ENCODE data around the gene ENGASE.

The ENGASE gene

GRCh38 chr17:79053251-79053925 is 21.2 kb upstream of the ENGASE start:
- DNase-seq (ENCODE audit: low read depth, low spot score), result no peak
- H3K36me3 ChIP-seq (ENCODE audit: insufficient read depth, low read length), result no peaks in the 10 kb centered on the region

GRCh38 chr17:79054200-79054960 is 20.2 kb upstream of the ENGASE start:
- TF ChIP-seq POLR2AphosphoS5 (IDR thresholded peaks at IDR 0.05; ENCODE audit: borderline replicate concordance, low read depth, low read length), result no peak
- TF ChIP-seq FOXP2 (optimal IDR thresholded peaks at IDR 0.05; ENCODE audit: control extremely low read depth, extremely low read length, insufficient read depth), result no peak
- TF ChIP-seq EZH2 (IDR thresholded peaks at IDR 0.05), result no peak
- Histone ChIP-seq H3K27ac (no peak overlapping the region), H3K4me3 (no peak overlapping the region), H3K9me3 (ENCODE audit: low read depth, low read length) (no peaks in the 10 kb centered on the region; the same call in 1 of the 2 replicates), H3K36me3 (ENCODE audit: insufficient read depth, low read length) (no peaks in the 10 kb centered on the region), H3K9ac (ENCODE audit: insufficient read length) (no peak overlapping the region)
- DNase-seq (ENCODE audit: low read depth, low spot score), result no peak

More at GRCh38 chr17:79053251-79053925, 21.2 kb upstream of the ENGASE start:
- Histone ChIP-seq H3K9ac (ENCODE audit: insufficient read length) (no peak overlapping the region), H3K27ac (no peak overlapping the region), H3K4me3 (no peak overlapping the region), H3K9me3 (ENCODE audit: low read depth, low read length) (no peaks in the 10 kb centered on the region; the same call in 1 of the 2 replicates)
- TF ChIP-seq FOXP2 (optimal IDR thresholded peaks at IDR 0.05; ENCODE audit: control extremely low read depth, extremely low read length, insufficient read depth), result no peak

GRCh38 chr17:79055197-79055596 is 19.4 kb upstream of the ENGASE start:
- H3K36me3 ChIP-seq (ENCODE audit: insufficient read depth, low read length), result no peaks in the 10 kb centered on the region
- no peak overlapping the region for H3K4me3 ChIP-seq
- H3K9ac ChIP-seq (ENCODE audit: insufficient read length), result no peak overlapping the region
- no peak for DNase-seq (ENCODE audit: low read depth, low spot score)
- H3K27ac ChIP-seq, result no peak overlapping the region
- no peaks in the 10 kb centered on the region; the same call in 1 of the 2 replicates for H3K9me3 ChIP-seq (ENCODE audit: low read depth, low read length)
- no peak for TF ChIP-seq EZH2 (IDR thresholded peaks at IDR 0.05)
- no peak for TF ChIP-seq FOXP2 (optimal IDR thresholded peaks at IDR 0.05; ENCODE audit: control extremely low read depth, extremely low read length, insufficient read depth)
- no peak for TF ChIP-seq POLR2AphosphoS5 (IDR thresholded peaks at IDR 0.05; ENCODE audit: borderline replicate concordance, low read depth, low read length)

GRCh38 chr17:79057737-79058385 is 16.8 kb upstream of the ENGASE start:
- Histone ChIP-seq H3K9me3 (ENCODE audit: low read depth, low read length) (no peaks in the 10 kb centered on the region; the same call in 1 of the 2 replicates), H3K4me3 (no peak overlapping the region), H3K36me3 (ENCODE audit: insufficient read depth, low read length) (no peaks in the 10 kb centered on the region), H3K27ac (no peak overlapping the region), H3K9ac (ENCODE audit: insufficient read length) (no peak overlapping the region)
- TF ChIP-seq POLR2AphosphoS5 (IDR thresholded peaks at IDR 0.05; ENCODE audit: borderline replicate concordance, low read depth, low read length), result no peak
- DNase-seq (ENCODE audit: low read depth, low spot score), result no peak

- no peaks in the 10 kb centered on the region for H3K9me3 ChIP-seq (ENCODE audit: low read depth, low read length)
- no peak for TF ChIP-seq POLR2AphosphoS5 (IDR thresholded peaks at IDR 0.05; ENCODE audit: borderline replicate concordance, low read depth, low read length)
- TF ChIP-seq EZH2 (IDR thresholded peaks at IDR 0.05), result no peak
- no peak for TF ChIP-seq FOXP2 (optimal IDR thresholded peaks at IDR 0.05; ENCODE audit: control extremely low read depth, extremely low read length, insufficient read depth)
- no peak for DNase-seq (ENCODE audit: low read depth, low spot score)
Observed at GRCh38 chr17:79062691-79063090, 11.9 kb upstream of the ENGASE start.

GRCh38 chr17:79064026-79064425 is 10.6 kb upstream of the ENGASE start:
- no peak overlapping the region for H3K27ac ChIP-seq
- TF ChIP-seq POLR2AphosphoS5 (IDR thresholded peaks at IDR 0.05; ENCODE audit: borderline replicate concordance, low read depth, low read length) (no peak), FOXP2 (optimal IDR thresholded peaks at IDR 0.05; ENCODE audit: control extremely low read depth, extremely low read length, insufficient read depth) (no peak), EZH2 (IDR thresholded peaks at IDR 0.05) (no peak)
- H3K9me3 ChIP-seq (ENCODE audit: low read depth, low read length), result no peaks in the 10 kb centered on the region
- H3K36me3 ChIP-seq (ENCODE audit: insufficient read depth, low read length), result no peaks in the 10 kb centered on the region
- H3K9ac ChIP-seq (ENCODE audit: insufficient read length), result no peak overlapping the region
- no peak for DNase-seq (ENCODE audit: low read depth, low spot score)
- no peak overlapping the region for H3K4me3 ChIP-seq

More at GRCh38 chr17:79062691-79063090, 11.9 kb upstream of the ENGASE start:
- H3K36me3 ChIP-seq (ENCODE audit: insufficient read depth, low read length), result no peaks in the 10 kb centered on the region
- no peak overlapping the region for H3K9ac ChIP-seq (ENCODE audit: insufficient read length)
- no peak overlapping the region for H3K4me3 ChIP-seq
- no peak overlapping the region for H3K27ac ChIP-seq

GRCh38 chr17:79065105-79065670 is 9.4 kb upstream of the ENGASE start:
- H3K27ac ChIP-seq, result no peak overlapping the region
- DNase-seq (ENCODE audit: low read depth, low spot score), result no peak
- no peak for TF ChIP-seq FOXP2 (optimal IDR thresholded peaks at IDR 0.05; ENCODE audit: control extremely low read depth, extremely low read length, insufficient read depth)
- no peak for TF ChIP-seq POLR2AphosphoS5 (IDR thresholded peaks at IDR 0.05; ENCODE audit: borderline replicate concordance, low read depth, low read length)
- TF ChIP-seq EZH2 (IDR thresholded peaks at IDR 0.05), result no peak
- no peaks in the 10 kb centered on the region for H3K36me3 ChIP-seq (ENCODE audit: insufficient read depth, low read length)
- no peak overlapping the region for H3K4me3 ChIP-seq
- no peaks in the 10 kb centered on the region for H3K9me3 ChIP-seq (ENCODE audit: low read depth, low read length)
- no peak overlapping the region for H3K9ac ChIP-seq (ENCODE audit: insufficient read length)

- Histone ChIP-seq H3K9ac (ENCODE audit: insufficient read length) (no peak overlapping the region), H3K9me3 (ENCODE audit: low read depth, low read length) (no peaks in the 10 kb centered on the region), H3K4me3 (no peak overlapping the region), H3K27ac (no peak overlapping the region), H3K36me3 (ENCODE audit: insufficient read depth, low read length) (no peaks in the 10 kb centered on the region)
- TF ChIP-seq FOXP2 (optimal IDR thresholded peaks at IDR 0.05; ENCODE audit: control extremely low read depth, extremely low read length, insufficient read depth) (no peak), POLR2AphosphoS5 (IDR thresholded peaks at IDR 0.05; ENCODE audit: borderline replicate concordance, low read depth, low read length) (no peak), EZH2 (IDR thresholded peaks at IDR 0.05) (no peak)
- DNase-seq (ENCODE audit: low read depth, low spot score), result no peak
Observed at GRCh38 chr17:79066963-79067362, 7.7 kb upstream of the ENGASE start.
